Endothelial cell of umbilical vein (primary cell): ENCODE measurements around the gene ITPR1. TPM values are rescaled to one million over a fixed set of nuclear protein-coding genes. Genes with fewer than 3 reads are reported as not detected.

Experiments
- BruUV-seq: library from RNA; stranded (reverse); fragments of 400-500 nt; replicated peaks from 2 replicates; lab custom pipeline; 2021; lab: Mats Ljungman, UMichigan
- CTCF ChIA-PET: fragments of 300-600, 350-600 bp; sonication (Branson Sonifier 250); formaldehyde crosslinking; loops from one replicate; lab custom pipeline; 2021; ENCODE audit warnings: antibody characterized with exemption, inconsistent platforms; lab: Charles Lee
- POLR2A ChIA-PET: fragments of 300-600, 350-600 bp; sonication (Branson Sonifier 250); formaldehyde crosslinking; loops from one replicate; lab custom pipeline; 2021; ENCODE audit warnings: antibody characterized with exemption, inconsistent platforms; lab: Charles Lee
- DNase-seq: peaks from one replicate; pipeline ENCODE4 v3.0.0-alpha.2; 2011; ENCODE audit warnings: low read depth, low spot score
- FAIRE-seq: peaks from 2 replicates; lab custom pipeline; 2011; peaks lifted over from hg19 to GRCh38; lab: Jason Lieb, UNC
- H2AFZ ChIP-seq: 2 replicates; pipeline ENCODE4 v1.6.0; 2012; ENCODE audit warnings: low read depth, low read length, control low read depth, inconsistent platforms
- H3K27ac ChIP-seq: 2 replicates; pipeline ENCODE4 v1.5.1; 2011; ENCODE audit warnings: low read depth, mild to moderate bottlenecking, control low read depth, low read length, moderate library complexity; ENCODE audit not compliant: insufficient read depth
- H3K27me3 ChIP-seq, 2 experiments: 2 replicates each; pipeline versions ENCODE4 v1.6.0 to v1.6.1; 2011; ENCODE audit warnings: low read length in 2 of 2, mixed read lengths in 1 of 2; ENCODE audit not compliant: control insufficient read depth in 2 of 2, insufficient read depth in 2 of 2
- H3K36me3 ChIP-seq, 2 experiments: 2 replicates in 1 of 2; 3 replicates in 1 of 2; pipeline ENCODE4 v1.5.1; 2011; ENCODE audit warnings: low read length in 2 of 2, mild to moderate bottlenecking in 1 of 2, moderate library complexity in 1 of 2; ENCODE audit not compliant: control insufficient read depth in 2 of 2, insufficient read depth in 2 of 2; ENCODE audit errors: extremely low read depth in 1 of 2
- H3K4me1 ChIP-seq: 3 replicates; pipeline ENCODE4 v1.5.1; 2011; ENCODE audit warnings: mild to moderate bottlenecking, low read length; ENCODE audit not compliant: control insufficient read depth, insufficient read depth; ENCODE audit errors: extremely low read depth
- H3K4me2 ChIP-seq: 2 replicates; pipeline ENCODE4 v1.6.1; 2011; ENCODE audit warnings: low read length, control low read depth, mixed read lengths; ENCODE audit not compliant: insufficient read depth
- H3K4me3 ChIP-seq, 3 experiments: fragments of 200-600 bp in 1 of 3; sonication (generic), shearing (Covaris generic) in 1 of 3; replicated peaks in 1 of 3; 2 replicates each; pipeline ENCODE4 v1.5.1; 2011 to 2016; ENCODE audit warnings: control low read depth in 3 of 3, low read length in 3 of 3, mild to moderate bottlenecking in 2 of 3, inconsistent platforms in 1 of 3, low read depth in 1 of 3, moderate library complexity in 1 of 3; ENCODE audit not compliant: insufficient read depth in 1 of 3
- H3K79me2 ChIP-seq: 2 replicates; pipeline ENCODE4 v1.6.0; 2012; ENCODE audit warnings: low read length, inconsistent platforms; ENCODE audit not compliant: control insufficient read depth, insufficient read depth
- H3K9ac ChIP-seq: replicated peaks from 2 replicates; pipeline ENCODE3; 2011; ENCODE audit warnings: low read length, control low read depth; ENCODE audit not compliant: insufficient read depth; ENCODE audit errors: extremely low read depth
- H3K9me1 ChIP-seq: replicated peaks from 3 replicates; pipeline ENCODE4 v1.6.0; 2011; ENCODE audit warnings: mild to moderate bottlenecking, low read length; ENCODE audit not compliant: control insufficient read depth, insufficient read depth; ENCODE audit errors: extremely low read depth
- H3K9me3 ChIP-seq: replicated peaks from 2 replicates; pipeline ENCODE4 v1.5.1; 2012; ENCODE audit warnings: low read length, inconsistent platforms; ENCODE audit not compliant: control insufficient read depth, insufficient read depth
- H4K20me1 ChIP-seq: replicated peaks from 2 replicates; pipeline ENCODE3; 2011; ENCODE audit warnings: mild to moderate bottlenecking, low read length; ENCODE audit not compliant: control insufficient read depth, insufficient read depth; ENCODE audit errors: extremely low read depth
- EZH2 ChIP-seq: IDR thresholded peaks from 2 replicates; pipeline ENCODE4 v1.6.1; 2012; ENCODE audit warnings: borderline replicate concordance, low read depth, mild to moderate bottlenecking, moderate library complexity, low read length, inconsistent platforms; ENCODE audit not compliant: severe bottlenecking
- FOS ChIP-seq: IDR thresholded peaks from 2 replicates; pipeline ENCODE4 v1.6.1; 2011; ENCODE audit warnings: mild to moderate bottlenecking, low read length, moderate library complexity, borderline replicate concordance; ENCODE audit not compliant: insufficient read depth
- GATA2 ChIP-seq: IDR thresholded peaks from 2 replicates; pipeline ENCODE4 v1.7.0; 2011; ENCODE audit warnings: low read depth, mild to moderate bottlenecking, moderate library complexity, mixed read lengths, low read length; ENCODE audit not compliant: insufficient read length, insufficient read depth
- JUN ChIP-seq: IDR thresholded peaks from 2 replicates; pipeline ENCODE4 v1.6.1; 2011; ENCODE audit warnings: borderline replicate concordance, low read depth; ENCODE audit not compliant: insufficient read length, insufficient read depth
- MYC ChIP-seq: IDR thresholded peaks from one replicate; pipeline ENCODE4 v1.6.1; 2011; ENCODE audit warnings: mild to moderate bottlenecking, low read depth, low read length
- POLR2A ChIP-seq: IDR thresholded peaks from 2 replicates; pipeline ENCODE4 v1.6.1; 2012; ENCODE audit warnings: low read depth, mild to moderate bottlenecking, control low read depth, low read length
- POLR2AphosphoS5 ChIP-seq: IDR thresholded peaks from 2 replicates; pipeline ENCODE4 v1.6.1; 2012; ENCODE audit warnings: low read depth, mild to moderate bottlenecking, control low read depth, low read length, moderate library complexity; ENCODE audit not compliant: insufficient read depth
- dilution Hi-C: fragments of 300-500 bp; cut with MboI; formaldehyde crosslinking; loops from one replicate; pipeline ENCODE4 v1.15.0; 2019; ENCODE audit warnings: low sequenced_read_pairs; ENCODE audit not compliant: extremely low pct_ligation_motif_present
- intact Hi-C: fragments of 100-400 bp; cut with micrococcal nuclease; formaldehyde crosslinking; loops from one replicate; pipeline ENCODE4 v1.10.0; 2022
- polyA plus RNA-seq, 4 experiments: library from polyadenylated mRNA; depleted of rRNA in 3 of 4; stranded (reverse) in 3 of 4; unstranded in 1 of 4; fragments of >200 nt; gene quantifications; 2 replicates each; pipeline versions ENCODE4 v1.2.1 to v1.2.3, GENCODE V29; 2011 to 2012; ENCODE audit warnings: missing spikeins in 1 of 4
- total RNA-seq: library from RNA; stranded (reverse); gene quantifications from 2 replicates; pipeline ENCODE4 v1.2.3, GENCODE V29; 2021
- TF ChIP-seq, protein P1 (sequence below), 2 donors: IDR thresholded peaks; 1 replicate in 1 of 2; 2 replicates in 1 of 2; pipeline ENCODE4 v1.5.1; 2011; ENCODE audit warnings: low read length in 2 of 2, mild to moderate bottlenecking in 2 of 2, moderate library complexity in 2 of 2, control low read depth in 1 of 2, inconsistent platforms in 1 of 2, low read depth in 1 of 2; ENCODE audit not compliant: insufficient read depth in 1 of 2; ENCODE audit errors: extremely low read depth in 1 of 2
- TF ChIP-seq, protein P2 (sequence below): IDR thresholded peaks from 2 replicates; pipeline ENCODE4 v1.6.1; 2011; ENCODE audit not compliant: insufficient read depth, insufficient read length

The ITPR1 gene
- total and polyA plus RNA-seq, 2 donors (not counting 3 experiments of a cell fraction or from before 2014, with no cell fraction given), result 5.1 to 16.1 TPM

DNA sequence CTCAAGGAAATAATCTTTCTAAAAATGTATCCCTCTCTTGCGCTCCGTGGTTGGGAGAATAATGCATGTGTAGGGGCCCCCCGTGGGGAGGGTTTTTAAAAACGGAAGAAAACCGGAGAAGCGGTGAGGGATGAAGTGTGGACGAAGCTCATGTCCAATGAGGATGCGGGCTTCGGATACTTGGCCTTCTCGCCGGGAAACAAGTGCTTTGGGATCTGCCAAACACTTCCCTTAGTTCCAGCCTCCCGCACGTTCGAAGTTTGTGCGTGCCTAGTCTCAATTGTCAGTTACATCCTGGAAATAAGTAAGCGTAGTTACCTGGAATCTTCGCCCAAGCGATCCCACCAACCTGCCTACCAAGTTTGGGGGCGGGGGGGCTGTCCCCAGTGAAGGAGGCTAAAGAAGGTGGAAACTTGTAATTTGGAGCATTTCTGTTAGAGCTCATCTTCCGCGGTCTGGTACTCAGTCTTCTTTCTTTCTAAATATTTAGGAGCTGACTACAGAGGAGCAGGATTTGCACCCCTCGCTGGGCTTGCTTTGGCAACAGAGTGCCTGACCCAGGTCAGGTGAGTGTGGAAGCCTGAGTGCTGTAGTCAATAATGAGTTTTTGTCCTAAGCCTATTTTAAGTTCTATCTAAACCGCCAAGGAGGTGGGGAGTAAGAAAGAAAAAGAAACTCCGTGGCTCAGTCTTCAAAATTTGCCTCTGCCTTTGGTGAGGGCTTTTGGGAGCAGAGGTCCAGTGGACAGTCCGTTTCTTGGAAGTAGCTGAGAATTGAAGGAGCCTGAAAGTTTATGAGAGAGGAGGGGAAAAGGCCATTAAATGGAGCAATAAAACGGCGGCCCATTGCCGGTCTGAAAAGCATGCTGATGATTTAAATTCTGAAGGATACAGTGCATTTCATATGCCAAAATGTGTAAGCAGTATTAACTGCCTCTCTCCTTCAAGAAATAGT is 1.1 kb downstream of the ITPR1 start:
- H2AFZ ChIP-seq, result peak overlapping the region; percentile 73
- H3K4me2 ChIP-seq, result peak overlapping the region; percentile 95
- FAIRE-seq, result peak; percentile 59
- no peaks in the 10 kb centered on the region for H3K9me1 ChIP-seq
- no peak overlapping the region for H3K27ac ChIP-seq
- H3K9ac ChIP-seq, result peak overlapping the region; percentile 14
- intact Hi-C loops, result loop anchor here (1.0 to 10.0 kb wide), 11 partner anchors 10 to 1319 kb away; partner anchors contain the start of genes BHLHE40, CRBN, EDEM1 and SETMAR
- TF ChIP-seq FOS, result no peak
- TF ChIP-seq POLR2AphosphoS5, result no peak
- TF ChIP-seq, protein P1, sequence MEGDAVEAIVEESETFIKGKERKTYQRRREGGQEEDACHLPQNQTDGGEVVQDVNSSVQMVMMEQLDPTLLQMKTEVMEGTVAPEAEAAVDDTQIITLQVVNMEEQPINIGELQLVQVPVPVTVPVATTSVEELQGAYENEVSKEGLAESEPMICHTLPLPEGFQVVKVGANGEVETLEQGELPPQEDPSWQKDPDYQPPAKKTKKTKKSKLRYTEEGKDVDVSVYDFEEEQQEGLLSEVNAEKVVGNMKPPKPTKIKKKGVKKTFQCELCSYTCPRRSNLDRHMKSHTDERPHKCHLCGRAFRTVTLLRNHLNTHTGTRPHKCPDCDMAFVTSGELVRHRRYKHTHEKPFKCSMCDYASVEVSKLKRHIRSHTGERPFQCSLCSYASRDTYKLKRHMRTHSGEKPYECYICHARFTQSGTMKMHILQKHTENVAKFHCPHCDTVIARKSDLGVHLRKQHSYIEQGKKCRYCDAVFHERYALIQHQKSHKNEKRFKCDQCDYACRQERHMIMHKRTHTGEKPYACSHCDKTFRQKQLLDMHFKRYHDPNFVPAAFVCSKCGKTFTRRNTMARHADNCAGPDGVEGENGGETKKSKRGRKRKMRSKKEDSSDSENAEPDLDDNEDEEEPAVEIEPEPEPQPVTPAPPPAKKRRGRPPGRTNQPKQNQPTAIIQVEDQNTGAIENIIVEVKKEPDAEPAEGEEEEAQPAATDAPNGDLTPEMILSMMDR (IDR thresholded peaks at IDR 0.05; ENCODE audit: extremely low read depth in 1 of 2, insufficient read depth in 1 of 2, low read depth in 1 of 2, low read length in 2 of 2), result no peak
- no peak for TF ChIP-seq POLR2A
- no peak for TF ChIP-seq MYC
- TF ChIP-seq EZH2, result no peak
- TF ChIP-seq, protein P2, sequence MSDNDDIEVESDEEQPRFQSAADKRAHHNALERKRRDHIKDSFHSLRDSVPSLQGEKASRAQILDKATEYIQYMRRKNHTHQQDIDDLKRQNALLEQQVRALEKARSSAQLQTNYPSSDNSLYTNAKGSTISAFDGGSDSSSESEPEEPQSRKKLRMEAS, result no peak
- no peak for TF ChIP-seq GATA2
- TF ChIP-seq JUN, result no peak
- no peaks in the 10 kb centered on the region for H3K9me3 ChIP-seq
- no peaks in the 10 kb centered on the region for H3K79me2 ChIP-seq
- BruUV-seq, result no TSS peak
- CTCF ChIA-PET, result interaction anchor here (0.9 to 8.6 kb wide), 15 partner anchors 10 to 143 kb away, joined by 3 to 111 read pairs (median 4); partner anchors contain the start of gene SUMF1
- peak; percentile 46 for DNase-seq
- peaks cover 0 to 2% of the 10 kb centered on the region in 2 experiments for H3K27me3 ChIP-seq
- H3K4me3 ChIP-seq, result peak overlapping the region; percentile 75 to 88 (median 85)
- no peaks in the 10 kb centered on the region for H3K36me3 ChIP-seq
- H3K4me1 ChIP-seq, result peaks cover 24% of the 10 kb centered on the region
- no peaks in the 10 kb centered on the region for H4K20me1 ChIP-seq
- dilution Hi-C loops, result no loop called here
- POLR2A ChIA-PET, result interaction anchor here (0.7 to 2.7 kb wide), 13 partner anchors 13 to 204 kb away, joined by 3 to 26 read pairs (median 9); partner anchors contain the start of gene SUMF1
